Muscle of leg (tissue), 11 donors: ENCODE data around the gene LKAAEAR1. TPM values are rescaled to one million over a fixed set of nuclear protein-coding genes. Genes with fewer than 3 reads are reported as not detected.
"Not testable (repeated sequence)": the region's sequence is repeated elsewhere in the genome, so short reads cannot be mapped to it uniquely, and the experiment has no call there.

Source experiments
- DNase-seq: peaks from one replicate; pipeline ENCODE4 v3.0.0; 2013
- H3K27ac ChIP-seq: one replicate; pipeline ENCODE4 v1.5.1; 2013; ENCODE audit warnings: mild to moderate bottlenecking, low read length, control low read depth
- H3K27me3 ChIP-seq: one replicate; pipeline ENCODE4 v1.6.1; 2013; ENCODE audit warnings: low read length; ENCODE audit not compliant: control insufficient read depth, insufficient read depth
- H3K36me3 ChIP-seq: one replicate; pipeline ENCODE4 v1.6.1; 2013; ENCODE audit warnings: low read length; ENCODE audit not compliant: control insufficient read depth, insufficient read depth
- H3K4me1 ChIP-seq: one replicate; pipeline ENCODE4 v1.6.1; 2013; ENCODE audit warnings: low read length; ENCODE audit not compliant: control insufficient read depth, insufficient read depth
- H3K4me3 ChIP-seq: one replicate; pipeline ENCODE4 v1.5.1; 2013; ENCODE audit warnings: low read length, control low read depth
- H3K9me3 ChIP-seq: replicated peaks from 2 replicates; pipeline ENCODE4 v1.6.1; 2013; ENCODE audit warnings: low read depth, low read length; ENCODE audit not compliant: control insufficient read depth
- WGBS: methylation state at CpG from one replicate; pipeline ENCODE4 v1.1.5; 2013; ENCODE audit warnings: missing lambda C conversion rate; ENCODE audit not compliant: insufficient coverage; 5-methylcytosine and 5-hydroxymethylcytosine counted together
- polyA plus RNA-seq, 8 donors: library from polyadenylated mRNA; unstranded; fragments of 120-200 nt; gene quantifications; one replicate each; pipeline versions ENCODE4 v1.2.1 to v1.2.3, GENCODE V29; 2013; ENCODE audit warnings: inconsistent platforms in 1 of 8, low replicate concordance in 1 of 8; ENCODE audit not compliant: insufficient read length in 8 of 8, insufficient read depth in 1 of 8
- total RNA-seq: library from RNA; stranded (reverse); fragments of 120-200 nt; gene quantifications from one replicate; pipeline ENCODE4 v1.2.4, GENCODE V29; 2013

The LKAAEAR1 gene
- total and polyA plus RNA-seq, 9 donors = 0.27 to 0.28 (median 0.27) TPM; not detected in 5

GRCh38 chr20:64098471-64099013, 14.3 kb upstream of the LKAAEAR1 start:
- Histone ChIP-seq H3K27ac (peak overlapping the region; percentile 13), H3K4me3 (no peak overlapping the region), H3K4me1 (peaks cover 24% of the 10 kb centered on the region), H3K9me3 (no peaks in the 10 kb centered on the region), H3K27me3 (peaks cover 33% of the 10 kb centered on the region), H3K36me3 (no peaks in the 10 kb centered on the region)
- DNase-seq = no peak
- 94% methylated on average over 28 of the region's 28 CpGs for WGBS

- Histone ChIP-seq H3K27me3 (peaks cover 20% of the 10 kb centered on the region), H3K9me3 (no peaks in the 10 kb centered on the region), H3K36me3 (no peaks in the 10 kb centered on the region), H3K27ac (no peak overlapping the region), H3K4me3 (no peak overlapping the region), H3K4me1 (peaks cover 14% of the 10 kb centered on the region)
- WGBS = 92% methylated on average over 6 of the region's 6 CpGs
- no peak for DNase-seq
Observed at GRCh38 chr20:64096535-64096934, 12.3 kb upstream of the LKAAEAR1 start.

- 80% methylated on average over 11 of the region's 11 CpGs for WGBS
- Histone ChIP-seq H3K27me3 (peaks cover 14% of the 10 kb centered on the region), H3K4me3 (no peak overlapping the region), H3K4me1 (peaks cover 14% of the 10 kb centered on the region), H3K27ac (no peak overlapping the region), H3K36me3 (no peaks in the 10 kb centered on the region), H3K9me3 (no peaks in the 10 kb centered on the region)
- DNase-seq = no peak
Observed at GRCh38 chr20:64095927-64096326, 11.7 kb upstream of the LKAAEAR1 start.

GRCh38 chr20:64095455-64095854, 11.3 kb upstream of the LKAAEAR1 start:
- WGBS = 63% methylated on average over 1 of the region's 4 CpGs
- no peaks in the 10 kb centered on the region for H3K9me3 ChIP-seq
- no peak for DNase-seq
- no peaks in the 10 kb centered on the region for H3K36me3 ChIP-seq
- H3K27ac ChIP-seq = no peak overlapping the region
- H3K4me1 ChIP-seq = peaks cover 14% of the 10 kb centered on the region
- H3K4me3 ChIP-seq = no peak overlapping the region
- H3K27me3 ChIP-seq = peaks cover 10% of the 10 kb centered on the region

- H3K27me3 ChIP-seq = peaks cover 14% of the 10 kb centered on the region
- 38% methylated on average over 4 of the region's 9 CpGs for WGBS
- no peak overlapping the region for H3K27ac ChIP-seq
Observed at GRCh38 chr20:64093013-64093503, 8.9 kb upstream of the LKAAEAR1 start.

GRCh38 chr20:64092258-64093012, 8.2 kb upstream of the LKAAEAR1 start:
- WGBS = 49% methylated on average over 25 of the region's 27 CpGs
- no peaks in the 10 kb centered on the region for H3K36me3 ChIP-seq
- H3K9me3 ChIP-seq = peaks cover 5% of the 10 kb centered on the region
- H3K4me3 ChIP-seq = no peak overlapping the region
- DNase-seq = no peak
- no peaks in the 10 kb centered on the region for H3K4me1 ChIP-seq
- peaks cover 18% of the 10 kb centered on the region for H3K27me3 ChIP-seq
- H3K27ac ChIP-seq = no peak overlapping the region

More at GRCh38 chr20:64093013-64093503, 8.9 kb upstream of the LKAAEAR1 start:
- H3K36me3 ChIP-seq = no peaks in the 10 kb centered on the region
- H3K9me3 ChIP-seq = no peaks in the 10 kb centered on the region
- DNase-seq = no peak
- no peak overlapping the region for H3K4me3 ChIP-seq
- no peaks in the 10 kb centered on the region for H3K4me1 ChIP-seq

- no peak for DNase-seq
- no peak overlapping the region for H3K27ac ChIP-seq
- H3K4me3 ChIP-seq = no peak overlapping the region
- no peaks in the 10 kb centered on the region for H3K36me3 ChIP-seq
- H3K27me3 ChIP-seq = peaks cover 19% of the 10 kb centered on the region
- H3K9me3 ChIP-seq = peaks cover 6% of the 10 kb centered on the region
- 3% methylated on average over 16 of the region's 16 CpGs for WGBS
- H3K4me1 ChIP-seq = no peaks in the 10 kb centered on the region
Observed at GRCh38 chr20:64091770-64092169, 7.6 kb upstream of the LKAAEAR1 start.

- Histone ChIP-seq H3K27ac (no peak overlapping the region), H3K9me3 (peaks cover 8% of the 10 kb centered on the region), H3K27me3 (peaks cover 22% of the 10 kb centered on the region), H3K36me3 (no peaks in the 10 kb centered on the region), H3K4me1 (no peaks in the 10 kb centered on the region), H3K4me3 (no peak overlapping the region)
- 50% methylated on average over 16 of the region's 19 CpGs for WGBS
- DNase-seq = no peak
Observed at GRCh38 chr20:64091340-64091739, 7.1 kb upstream of the LKAAEAR1 start.

- Histone ChIP-seq H3K27ac (no peak overlapping the region), H3K4me3 (no peak overlapping the region), H3K36me3 (no peaks in the 10 kb centered on the region), H3K4me1 (no peaks in the 10 kb centered on the region), H3K9me3 (peaks cover 8% of the 10 kb centered on the region), H3K27me3 (peaks cover 34% of the 10 kb centered on the region)
- no peak for DNase-seq
- WGBS = 43% methylated on average over 10 of the region's 10 CpGs
Observed at GRCh38 chr20:64090165-64090564, 6.0 kb upstream of the LKAAEAR1 start.

GRCh38 chr20:64088586-64088985, 4.4 kb upstream of the LKAAEAR1 start:
- H3K9me3 ChIP-seq, H3K4me3 ChIP-seq, H3K4me1 ChIP-seq, DNase-seq, H3K27ac ChIP-seq, H3K36me3 ChIP-seq: not testable (repeated sequence)
- H3K27me3 ChIP-seq = peaks cover 47% of the 10 kb centered on the region
